Upper lobe of right lung (tissue), 1 donor: ENCODE measurements around the gene TULP3. TPM values are rescaled to one million over a fixed set of nuclear protein-coding genes. Genes with fewer than 3 reads are reported as not detected.

Experiments
- ATAC-seq: fragments of 200-7000 bp; cut with Tn5 transposase; one replicate; pipeline ENCODE4 v1.9.1; 2020; ENCODE audit warnings: mild to moderate bottlenecking, moderate library complexity
- DNase-seq: peaks from one replicate; pipeline ENCODE4 v3.0.0-alpha.2; 2020
- H3K27ac ChIP-seq: fragments of 200-600 bp; one replicate; pipeline ENCODE4 v1.8.0; 2022
- H3K27me3 ChIP-seq: fragments of 200-600 bp; one replicate; pipeline ENCODE4 v1.8.0; 2022; ENCODE audit warnings: mild to moderate bottlenecking
- H3K36me3 ChIP-seq: fragments of 200-600 bp; one replicate; pipeline ENCODE4 v1.8.0; 2022
- H3K4me1 ChIP-seq: fragments of 200-600 bp; one replicate; pipeline ENCODE4 v1.8.0; 2022
- H3K4me3 ChIP-seq: fragments of 200-600 bp; one replicate; pipeline ENCODE4 v1.8.0; 2022; ENCODE audit warnings: mild to moderate bottlenecking
- H3K9me3 ChIP-seq: fragments of 200-600 bp; one replicate; pipeline ENCODE4 v1.8.0; 2022
- CTCF ChIP-seq: fragments of 200-600 bp; IDR thresholded peaks from one replicate; pipeline ENCODE4 v1.8.0; 2022; ENCODE audit warnings: antibody characterized with exemption
- intact Hi-C: fragments of 100-400 bp; cut with DNase I; formaldehyde crosslinking; loops from one replicate; pipeline ENCODE4 v1.11.0; 2022
- total RNA-seq: library from RNA; stranded (reverse); fragmentation: NEBNext Ultra II Directional; extraction: Animal tissue kit (Norgen Biotek cat#: 25700); gene quantifications from one replicate; pipeline ENCODE4 v1.2.1, GENCODE V29; 2021
- donor health status: DM: no; HTN: yes; CAD: no; lungs with severe emphysema.

TULP3 gene
- total RNA-seq, 1 donor from 2014 or later = 16.3 TPM

- no peak for TF ChIP-seq CTCF
- Histone ChIP-seq H3K4me3 (no peak overlapping the region), H3K9me3 (no peaks in the 10 kb centered on the region), H3K36me3 (no peaks in the 10 kb centered on the region), H3K27me3 (no peaks in the 10 kb centered on the region), H3K4me1 (no peaks in the 10 kb centered on the region), H3K27ac (no peak overlapping the region)
- intact Hi-C loops = no loop called here
- DNase-seq (no peak), ATAC-seq (no peak)
These were observed 89.1 kb downstream of the TULP3 start for GRCh38 chr12:2979806-2980205.

GRCh38 chr12:2980630-2981029 lies 89.9 kb downstream of the TULP3 start:
- Histone ChIP-seq H3K27me3 (no peaks in the 10 kb centered on the region), H3K9me3 (no peaks in the 10 kb centered on the region), H3K4me3 (no peak overlapping the region), H3K27ac (no peak overlapping the region), H3K4me1 (no peaks in the 10 kb centered on the region), H3K36me3 (no peaks in the 10 kb centered on the region)
- no peak for TF ChIP-seq CTCF
- DNase-seq (no peak), ATAC-seq (no peak)
- intact Hi-C loops = no loop called here

- peak; percentile 34 for ATAC-seq
- Histone ChIP-seq H3K4me3 (no peak overlapping the region), H3K36me3 (no peaks in the 10 kb centered on the region), H3K4me1 (no peaks in the 10 kb centered on the region), H3K27ac (no peak overlapping the region), H3K9me3 (no peaks in the 10 kb centered on the region), H3K27me3 (no peaks in the 10 kb centered on the region)
- intact Hi-C loops = no loop called here
- no peak for DNase-seq
- TF ChIP-seq CTCF = no peak
These were observed 91.7 kb downstream of the TULP3 start for GRCh38 chr12:2982361-2982760.

GRCh38 chr12:2984249-2984648 lies 93.6 kb downstream of the TULP3 start:
- Histone ChIP-seq H3K36me3 (no peaks in the 10 kb centered on the region), H3K27me3 (no peaks in the 10 kb centered on the region), H3K9me3 (no peaks in the 10 kb centered on the region), H3K4me3 (no peak overlapping the region), H3K4me1 (no peaks in the 10 kb centered on the region), H3K27ac (no peak overlapping the region)
- ATAC-seq = no peak
- intact Hi-C loops = no loop called here
- no peak for TF ChIP-seq CTCF
- no peak for DNase-seq

GRCh38 chr12:2984698-2985097 lies 94.0 kb downstream of the TULP3 start:
- intact Hi-C loops = no loop called here
- ATAC-seq (no peak), DNase-seq (no peak)
- Histone ChIP-seq H3K9me3 (no peaks in the 10 kb centered on the region), H3K27me3 (no peaks in the 10 kb centered on the region), H3K4me3 (no peak overlapping the region), H3K4me1 (no peaks in the 10 kb centered on the region), H3K27ac (no peak overlapping the region), H3K36me3 (no peaks in the 10 kb centered on the region)
- TF ChIP-seq CTCF = no peak

- Histone ChIP-seq H3K4me3 (no peak overlapping the region), H3K27ac (no peak overlapping the region), H3K9me3 (no peaks in the 10 kb centered on the region), H3K27me3 (no peaks in the 10 kb centered on the region), H3K36me3 (no peaks in the 10 kb centered on the region), H3K4me1 (no peaks in the 10 kb centered on the region)
- intact Hi-C loops = no loop called here
- TF ChIP-seq CTCF = no peak
- ATAC-seq (no peak), DNase-seq (no peak)
These were observed 96.2 kb downstream of the TULP3 start for GRCh38 chr12:2986876-2987275.
